WERI-Rb-1 (cell line): ENCODE measurements around the gene PLA2G15.

ENCODE experiments used
- DNase-seq: peaks from one replicate; pipeline ENCODE4 v3.0.0-alpha.2; 2020
- H3K27ac ChIP-seq: fragments of 250-450 bp; sonication (Bioruptor Pico); 2 replicates; pipeline ENCODE4 v1.5.1; 2020; ENCODE audit warnings: mild to moderate bottlenecking, moderate library complexity
- H3K27me3 ChIP-seq: fragments of 250-450 bp; sonication (Bioruptor Pico); 2 replicates; pipeline ENCODE4 v1.5.1; 2021; ENCODE audit warnings: mild to moderate bottlenecking, low read depth, moderate library complexity; ENCODE audit not compliant: insufficient read depth, severe bottlenecking
- H3K36me3 ChIP-seq: fragments of 250-450 bp; sonication (Bioruptor Pico); 2 replicates; pipeline ENCODE4 v1.5.1; 2020; ENCODE audit warnings: mild to moderate bottlenecking, moderate library complexity
- H3K4me3 ChIP-seq: 2 replicates; pipeline ENCODE4 v1.5.1; 2011; ENCODE audit warnings: low read depth, mild to moderate bottlenecking, control low read depth, low read length
- H3K9me3 ChIP-seq: fragments of 250-450 bp; sonication (Bioruptor Pico); 2 replicates; pipeline ENCODE4 v1.5.1; 2021; ENCODE audit warnings: mild to moderate bottlenecking, moderate library complexity; ENCODE audit not compliant: severe bottlenecking
- CTCF ChIP-seq: IDR thresholded peaks from 2 replicates; pipeline ENCODE4 v1.5.1; 2011; ENCODE audit warnings: low read depth, mild to moderate bottlenecking, control low read depth, inconsistent platforms, low read length

Gene PLA2G15

GRCh38 chr16:68265078-68265920 is 20.1 kb downstream of the PLA2G15 start:
- peak overlapping the region; percentile 68 for H3K27ac ChIP-seq
- no peak for TF ChIP-seq CTCF
- DNase-seq = no peak

GRCh38 chr16:68267612-68268405 is 22.6 kb downstream of the PLA2G15 start:
- no peaks in the 10 kb centered on the region; the same call in 1 of the 2 replicates for H3K36me3 ChIP-seq
- no peaks in the 10 kb centered on the region for H3K27me3 ChIP-seq
- no peak for TF ChIP-seq CTCF
- H3K27ac ChIP-seq = peak overlapping the region; percentile 36
- H3K4me3 ChIP-seq = no peak overlapping the region
- H3K9me3 ChIP-seq = no peaks in the 10 kb centered on the region
- peak; percentile 62 for DNase-seq

More at GRCh38 chr16:68265078-68265920, 20.1 kb downstream of the PLA2G15 start:
- H3K36me3 ChIP-seq = no peaks in the 10 kb centered on the region
- no peaks in the 10 kb centered on the region for H3K9me3 ChIP-seq
- H3K4me3 ChIP-seq = peak overlapping the region; percentile 85
- H3K27me3 ChIP-seq = no peaks in the 10 kb centered on the region

- Histone ChIP-seq H3K27me3 (no peaks in the 10 kb centered on the region), H3K4me3 (no peak overlapping the region), H3K27ac (no peak overlapping the region), H3K9me3 (no peaks in the 10 kb centered on the region), H3K36me3 (peaks cover 10% of the 10 kb centered on the region)
- TF ChIP-seq CTCF = no peak
- no peak for DNase-seq
Measured at GRCh38 chr16:68269793-68270192, 24.6 kb downstream of the PLA2G15 start.

GRCh38 chr16:68270353-68270752 is 25.2 kb downstream of the PLA2G15 start:
- no peak overlapping the region for H3K27ac ChIP-seq
- H3K4me3 ChIP-seq = no peak overlapping the region
- H3K9me3 ChIP-seq = no peaks in the 10 kb centered on the region
- TF ChIP-seq CTCF = no peak
- peaks cover 12% of the 10 kb centered on the region for H3K36me3 ChIP-seq
- DNase-seq = no peak
- no peaks in the 10 kb centered on the region for H3K27me3 ChIP-seq

- TF ChIP-seq CTCF = no peak
- Histone ChIP-seq H3K27me3 (no peaks in the 10 kb centered on the region), H3K9me3 (no peaks in the 10 kb centered on the region), H3K4me3 (no peak overlapping the region), H3K27ac (no peak overlapping the region), H3K36me3 (peaks cover 16% of the 10 kb centered on the region)
- no peak for DNase-seq
Measured at GRCh38 chr16:68272507-68273209, 27.5 kb downstream of the PLA2G15 start.
